SIG-M5 (cell line): Measurements from ENCODE around the gene TMEM86A.

Source experiments
- DNase-seq: peaks from one replicate; lab custom pipeline; 2025; lab: John Stamatoyannopoulos, UW

TMEM86A gene

DNA sequence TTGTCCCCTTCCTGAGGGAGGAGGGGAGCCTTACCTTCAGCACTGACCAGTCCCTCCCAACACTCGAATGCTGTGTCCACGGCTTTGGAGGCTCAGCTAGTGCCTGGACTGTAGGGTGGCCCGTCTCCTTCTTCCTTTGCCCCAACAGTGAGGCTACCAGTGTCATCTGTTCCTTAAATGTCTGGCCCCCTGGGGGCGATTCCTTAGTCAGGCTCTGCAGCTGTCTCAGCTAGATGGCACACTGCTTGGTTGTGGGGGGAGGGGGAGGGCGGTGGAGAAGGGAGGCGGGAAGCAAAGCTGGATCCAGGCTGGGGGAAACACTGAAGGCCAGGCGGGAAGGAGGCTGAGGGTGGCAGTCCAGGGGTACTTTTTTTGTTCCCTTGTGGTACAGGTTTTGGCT, 27.5 kb downstream of the TMEM86A start, which contains the start of gene IGSF22:
IGSF22 (minus strand) TSS at position 149 of the 400 bp plus-strand sequence. CDS start 1,952 bp downstream, outside the sequence.
- DNase-seq = no peak

DNA sequence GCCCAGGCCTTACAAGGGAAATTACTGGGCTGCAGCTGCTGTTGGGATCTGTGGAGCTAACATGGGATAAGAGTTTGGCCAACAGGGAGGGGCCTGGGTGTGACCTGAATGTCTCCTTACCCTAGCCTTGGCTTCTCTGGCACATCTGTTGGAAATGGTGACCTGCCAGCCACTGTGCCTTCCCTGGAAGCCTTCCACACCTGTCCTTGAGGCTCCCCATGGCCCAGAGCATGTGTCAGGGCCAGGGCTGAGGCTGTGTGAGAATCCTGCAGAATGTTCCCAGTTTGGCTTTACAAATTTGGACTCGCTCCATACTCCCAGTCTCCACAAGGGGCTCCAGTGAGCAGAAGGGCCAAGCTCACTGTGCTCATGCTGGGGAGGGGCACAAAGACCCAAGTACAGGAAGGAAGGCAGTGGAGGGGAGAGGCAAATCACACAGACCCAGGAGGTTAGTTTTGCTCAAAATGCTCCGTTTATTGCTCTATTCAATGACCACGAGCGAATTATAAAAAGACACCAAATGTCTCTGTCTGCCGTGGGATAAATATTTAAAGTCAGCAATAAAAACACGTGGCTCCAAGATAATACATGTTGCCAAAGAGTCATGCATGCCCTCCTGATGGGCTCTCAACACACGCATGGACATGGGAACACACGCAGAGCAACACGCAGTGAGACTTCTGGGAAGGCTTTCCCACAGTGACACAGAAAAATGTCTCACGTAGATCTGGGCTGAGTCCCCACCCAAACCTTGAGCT, 29.1 kb downstream of the TMEM86A start:
- no peak for DNase-seq

DNA sequence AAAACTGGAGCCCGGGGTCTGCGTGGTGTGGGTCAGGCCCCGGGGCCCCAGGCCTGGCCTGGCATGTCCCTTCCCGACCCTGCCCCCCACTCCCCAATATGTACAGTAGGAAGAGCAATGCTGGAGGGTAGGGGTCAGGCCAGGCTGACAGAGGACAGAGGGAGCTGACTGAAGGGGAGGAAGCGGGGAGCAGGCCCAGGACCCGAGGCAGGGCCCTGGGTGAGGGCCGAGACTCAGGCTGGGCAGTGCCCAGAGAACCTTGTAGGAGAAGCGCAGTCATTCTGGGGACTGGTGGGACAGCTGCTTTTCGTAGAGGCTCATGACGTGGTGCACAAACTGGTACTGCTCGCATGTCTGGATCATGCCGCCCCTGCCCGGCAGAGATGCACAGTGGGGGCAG, 30.1 kb downstream of the TMEM86A start:
- DNase-seq = no peak

DNA sequence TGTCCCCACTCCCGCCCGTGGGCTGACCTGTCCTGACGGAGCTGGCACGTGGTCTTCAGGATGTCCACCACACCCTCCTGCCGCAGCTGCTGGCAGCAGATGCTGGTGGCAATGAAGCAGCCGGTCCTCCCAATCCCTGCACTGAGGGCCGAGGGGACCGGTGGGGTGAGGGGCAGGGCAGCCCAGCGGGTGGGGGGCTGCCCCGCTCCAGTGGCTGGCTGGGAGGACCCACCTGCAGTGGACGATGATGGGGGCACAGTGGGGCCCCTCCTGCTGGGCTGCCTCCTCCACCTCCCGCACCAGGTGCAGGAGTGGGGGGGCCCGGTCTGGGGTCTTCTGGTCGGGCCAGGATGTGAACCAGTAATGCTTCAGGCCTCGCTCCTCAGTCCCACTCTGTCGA, 30.8 kb downstream of the TMEM86A start:
- no peak for DNase-seq

DNA sequence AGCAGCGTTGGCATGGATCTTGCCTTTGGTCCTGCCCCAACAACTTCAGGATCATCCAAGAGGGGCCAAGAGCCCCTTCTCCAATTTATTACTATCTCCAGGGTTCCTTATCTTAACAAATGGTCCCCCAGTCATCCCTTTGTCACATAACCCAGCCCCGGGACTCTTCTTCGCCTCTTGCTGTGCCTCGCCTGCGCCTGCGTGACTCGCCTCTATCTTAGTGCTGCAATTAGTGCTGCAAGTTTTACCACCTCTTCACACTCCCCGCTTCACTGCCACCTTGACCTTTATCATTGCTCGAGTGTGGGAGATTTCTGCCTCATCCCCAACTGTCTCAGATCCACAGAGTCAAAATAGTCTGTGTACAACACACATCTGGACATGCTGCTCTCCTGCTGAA, 31.4 kb downstream of the TMEM86A start:
- DNase-seq = no peak

DNA sequence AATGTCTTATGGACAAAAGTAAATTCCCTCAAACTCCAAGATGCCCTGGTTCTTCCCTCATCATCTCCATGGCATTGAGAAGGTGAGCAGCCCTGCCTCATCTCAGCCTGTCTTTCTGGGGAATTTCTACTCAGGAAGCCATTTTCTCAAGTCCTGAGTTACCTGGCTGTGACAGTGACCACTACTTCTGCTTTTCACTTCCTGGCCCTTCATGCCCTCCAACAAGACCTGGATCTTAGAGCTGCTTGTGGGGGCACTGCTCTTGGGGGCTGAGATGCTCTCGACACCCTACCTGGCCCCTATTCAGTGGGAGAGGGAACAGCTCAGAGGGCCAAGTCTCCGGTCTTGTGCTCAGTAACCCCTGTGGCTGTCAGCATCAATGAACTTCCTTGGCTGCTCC, 32.9 kb downstream of the TMEM86A start:
- no peak for DNase-seq

DNA sequence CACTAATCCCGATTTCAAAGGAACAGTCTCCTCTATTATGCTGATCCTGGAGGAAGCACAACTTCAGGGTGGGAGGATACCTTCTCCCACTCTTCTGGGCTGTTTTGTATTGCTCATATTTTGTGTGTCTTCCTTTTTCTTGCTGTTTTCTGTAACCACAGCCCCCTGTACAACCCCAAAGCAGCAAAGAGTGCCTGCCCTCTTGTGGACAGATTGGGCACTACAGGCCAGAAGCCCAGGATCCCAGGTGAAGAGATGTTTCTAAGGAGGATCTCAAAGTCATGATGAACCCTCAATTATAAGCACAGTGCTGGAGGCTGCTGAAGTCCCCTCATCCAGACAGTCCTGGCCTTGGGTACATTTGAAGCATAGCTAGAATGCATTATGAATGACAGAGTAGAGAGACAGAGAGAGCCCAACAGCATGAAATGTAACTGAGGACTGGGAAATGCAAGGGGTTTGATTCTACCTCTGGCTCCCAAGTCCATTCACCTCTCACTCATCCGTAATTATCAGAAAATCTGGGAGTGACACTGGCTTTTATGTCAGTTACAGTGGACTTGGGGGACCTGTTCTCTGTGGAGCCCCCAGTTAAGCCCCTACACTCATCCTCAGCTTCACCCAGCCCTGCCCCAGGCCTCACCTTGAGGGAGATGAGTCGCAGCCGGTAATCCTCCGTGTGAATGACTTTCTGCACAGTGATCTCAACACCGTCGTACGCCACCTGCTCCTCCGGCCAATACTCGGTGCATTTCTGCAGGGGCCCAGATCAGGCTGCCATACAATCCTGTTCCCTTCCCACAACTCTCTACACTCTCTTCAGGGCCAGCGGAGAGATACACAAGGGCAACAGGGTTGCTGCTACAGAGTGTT, 33.6 kb downstream of the TMEM86A start:
- no peak for DNase-seq

DNA sequence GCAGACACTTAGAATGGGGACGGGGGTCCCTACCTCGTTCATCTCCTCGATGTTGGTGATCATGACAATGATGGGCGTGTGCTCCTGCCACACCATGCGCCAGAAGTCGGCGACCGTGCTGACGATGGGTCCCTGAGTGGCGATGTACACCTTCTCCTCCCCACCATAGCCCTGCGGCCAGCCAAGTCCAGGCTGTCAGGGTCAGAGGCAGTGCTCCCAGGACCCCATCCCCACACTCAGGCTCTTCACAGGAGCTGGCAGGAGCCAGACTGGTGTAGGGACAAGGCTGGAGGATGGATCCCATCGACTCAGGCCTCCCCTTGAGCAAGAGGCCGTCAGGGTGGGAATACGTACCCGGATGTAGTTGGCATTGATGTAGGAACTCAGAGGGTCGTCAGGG, 34.6 kb downstream of the TMEM86A start:
- no peak for DNase-seq

DNA sequence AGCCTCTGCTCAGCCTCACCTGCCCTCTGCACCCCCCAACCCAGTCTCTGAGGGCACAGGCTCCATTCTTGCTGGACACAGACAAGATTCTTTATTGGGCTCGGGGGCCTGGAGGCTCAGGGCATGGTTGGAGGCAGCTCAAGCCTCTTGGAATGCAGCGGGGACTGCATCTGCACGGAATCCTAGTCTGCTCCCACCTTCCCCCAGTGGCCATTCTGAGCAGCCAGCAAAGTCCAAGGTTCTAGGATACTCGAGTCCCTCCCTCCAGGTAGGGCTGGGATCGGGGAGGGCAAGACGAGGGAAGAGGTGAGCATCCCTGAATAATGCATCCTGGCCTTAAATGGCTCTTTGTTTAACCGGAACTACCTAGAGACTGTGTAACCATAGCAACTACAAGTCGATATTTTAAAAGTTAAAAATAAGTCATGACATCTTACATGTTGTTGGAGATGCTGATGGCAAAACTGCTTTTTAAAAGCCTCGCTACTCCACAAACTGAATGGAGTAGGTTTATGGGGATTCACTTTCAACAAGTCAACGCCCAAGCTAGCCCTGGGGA, 38.1 kb downstream of the TMEM86A start:
- DNase-seq = no peak

DNA sequence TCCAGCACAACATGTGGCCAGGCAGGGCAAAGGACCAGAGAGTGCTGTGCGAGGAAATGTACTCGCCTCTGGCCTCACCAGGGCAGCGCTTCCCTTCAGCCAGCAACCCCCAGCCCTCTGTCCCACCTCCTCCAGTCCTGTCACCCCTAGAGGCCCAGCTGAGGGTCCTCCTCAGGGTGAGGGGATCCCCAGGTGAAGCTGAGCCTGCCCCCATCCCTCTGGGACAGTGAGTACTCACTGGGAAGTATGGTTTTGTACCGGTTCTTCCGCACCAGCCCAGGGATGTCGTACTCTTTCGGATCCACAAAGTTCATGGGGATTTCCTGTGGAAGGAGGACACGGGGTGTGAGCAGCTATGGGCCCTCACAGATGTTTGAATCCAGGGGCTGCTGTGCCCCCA, 39.1 kb downstream of the TMEM86A start:
- DNase-seq = no peak

DNA sequence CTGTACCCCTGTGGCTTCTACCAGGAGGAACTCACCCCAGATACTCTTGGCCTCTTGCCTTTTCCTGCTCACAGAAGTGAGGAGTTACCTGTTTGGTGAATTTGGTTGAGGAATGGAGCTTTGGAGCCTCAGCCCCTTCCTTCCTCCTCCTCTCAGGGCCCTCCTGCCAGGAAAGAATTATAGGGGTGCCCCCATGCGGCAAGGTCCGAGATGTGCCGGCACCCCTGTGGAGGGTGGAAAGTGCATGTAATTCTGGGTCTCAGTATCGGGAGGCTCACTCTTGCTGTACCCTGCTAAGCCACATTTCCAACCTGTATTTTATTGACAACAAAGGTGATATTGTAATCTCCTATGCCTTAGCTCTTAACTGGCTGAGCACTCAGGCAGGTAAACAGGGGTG, 41.1 kb downstream of the TMEM86A start:
- DNase-seq = no peak

DNA sequence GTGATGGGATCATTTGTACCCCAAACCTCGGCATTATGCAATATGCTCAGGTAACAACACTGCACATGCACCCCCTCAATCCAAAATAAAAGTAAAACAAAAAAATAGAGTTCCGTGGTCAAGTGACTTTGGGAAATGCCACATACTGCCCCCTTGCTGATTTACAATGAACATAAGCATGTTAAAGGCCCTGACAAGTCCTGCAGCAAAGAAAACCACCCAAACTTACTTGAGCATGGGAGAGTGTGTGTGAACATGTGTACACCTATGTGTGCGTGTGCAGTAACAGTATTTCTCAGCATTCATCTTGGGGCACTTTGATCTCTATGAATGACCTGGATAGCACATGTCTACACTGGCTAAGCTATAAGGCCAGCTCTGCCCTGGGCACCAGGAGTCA, 43.2 kb downstream of the TMEM86A start:
- no peak for DNase-seq

DNA sequence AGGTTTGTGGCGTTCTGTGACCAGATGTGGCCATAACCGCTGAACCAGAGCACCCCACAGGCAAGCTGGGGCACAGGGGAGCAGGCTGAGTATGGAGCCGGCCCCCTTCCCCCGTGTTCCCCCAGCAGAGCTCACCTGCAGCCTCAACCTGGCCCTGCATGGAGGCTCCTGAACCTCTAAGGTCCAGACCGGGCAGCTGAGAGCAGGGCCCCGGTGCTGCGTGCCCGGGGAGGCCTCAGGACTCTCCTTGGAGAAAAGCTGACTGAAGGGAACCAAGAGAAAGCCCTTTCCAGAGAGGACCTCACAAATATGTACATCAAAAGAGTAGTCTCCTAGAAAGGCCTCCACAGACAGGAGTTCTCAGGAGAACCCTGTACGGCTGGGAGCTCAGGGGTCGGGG, 44.8 kb downstream of the TMEM86A start:
- DNase-seq = no peak

DNA sequence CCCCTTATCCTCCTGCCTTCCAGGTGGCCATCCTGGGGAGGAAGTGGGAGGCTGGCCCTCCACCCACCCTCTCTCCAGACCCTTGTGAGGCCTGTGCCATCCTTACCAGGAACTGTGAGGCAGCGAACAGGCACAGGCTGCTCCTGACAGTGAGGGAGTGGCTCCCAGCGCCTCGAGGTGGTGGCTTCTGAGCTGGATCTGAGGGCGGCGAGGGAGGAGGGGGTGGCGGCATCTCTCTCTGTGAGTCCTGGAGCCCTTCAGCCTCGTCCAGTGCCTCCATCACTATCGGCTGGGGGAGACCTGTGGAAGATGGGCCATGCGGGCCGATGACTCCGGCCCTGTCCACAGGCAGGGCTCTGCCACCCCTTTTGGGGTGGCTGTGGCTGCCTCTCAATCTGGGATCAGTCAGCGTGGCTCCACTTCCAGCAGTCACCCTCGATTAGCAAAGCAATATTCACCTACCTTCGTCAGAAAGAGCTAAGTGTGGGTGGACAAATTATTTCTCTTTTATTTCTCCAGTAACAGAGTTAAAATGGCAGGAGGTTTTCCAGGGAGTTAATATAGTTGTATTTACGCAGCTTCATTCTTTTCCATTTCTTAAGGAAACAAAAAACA, 45.4 kb downstream of the TMEM86A start:
- DNase-seq = no peak

DNA sequence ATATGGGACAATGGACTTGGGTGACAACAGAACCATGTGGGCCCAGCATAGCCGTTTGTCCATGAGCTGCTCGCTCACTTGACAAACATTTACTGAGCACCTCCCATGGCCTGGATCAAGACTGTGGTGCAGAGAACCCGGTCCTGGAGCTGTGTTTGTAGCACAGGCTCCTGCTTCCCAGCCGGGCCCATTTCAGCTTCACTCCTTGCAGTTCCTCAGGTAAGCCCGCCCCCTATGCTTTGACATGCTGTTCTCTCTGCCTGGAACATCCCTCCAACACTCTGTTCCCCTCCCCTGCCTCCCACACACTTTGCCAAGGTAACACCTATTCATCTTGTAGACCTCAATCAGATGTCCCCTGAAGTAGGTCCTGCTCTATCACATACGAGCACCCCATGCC, 46.7 kb downstream of the TMEM86A start:
- DNase-seq = no peak

DNA sequence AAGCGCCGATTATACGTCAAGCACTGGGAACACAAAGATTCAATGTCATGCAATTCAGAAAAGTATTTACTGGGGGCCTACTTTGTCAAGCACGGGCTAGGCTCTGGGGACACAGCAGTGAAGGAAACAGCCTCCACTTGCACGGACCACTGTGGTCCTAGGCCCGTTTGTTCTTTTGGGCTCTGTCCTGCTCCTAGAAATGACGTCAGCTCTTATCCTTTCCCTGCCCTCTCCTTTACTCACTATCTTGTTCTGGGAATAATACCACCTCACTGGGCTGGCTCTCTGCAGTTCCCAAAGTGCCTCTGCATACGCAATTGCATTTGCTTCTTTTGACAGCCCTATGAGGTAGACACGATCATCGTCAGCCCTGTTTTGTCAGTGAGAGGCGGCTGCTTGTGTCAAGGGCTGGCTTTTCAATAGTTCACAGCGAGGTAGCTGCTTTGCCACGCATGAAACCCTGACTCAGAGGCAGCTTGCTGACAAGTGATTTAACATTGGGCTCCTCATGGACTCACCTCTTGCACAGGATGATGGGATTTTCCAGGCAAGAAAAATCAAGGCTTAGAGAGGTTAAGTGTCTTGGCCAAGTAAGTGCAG, 50.3 kb downstream of the TMEM86A start:
- no peak for DNase-seq

DNA sequence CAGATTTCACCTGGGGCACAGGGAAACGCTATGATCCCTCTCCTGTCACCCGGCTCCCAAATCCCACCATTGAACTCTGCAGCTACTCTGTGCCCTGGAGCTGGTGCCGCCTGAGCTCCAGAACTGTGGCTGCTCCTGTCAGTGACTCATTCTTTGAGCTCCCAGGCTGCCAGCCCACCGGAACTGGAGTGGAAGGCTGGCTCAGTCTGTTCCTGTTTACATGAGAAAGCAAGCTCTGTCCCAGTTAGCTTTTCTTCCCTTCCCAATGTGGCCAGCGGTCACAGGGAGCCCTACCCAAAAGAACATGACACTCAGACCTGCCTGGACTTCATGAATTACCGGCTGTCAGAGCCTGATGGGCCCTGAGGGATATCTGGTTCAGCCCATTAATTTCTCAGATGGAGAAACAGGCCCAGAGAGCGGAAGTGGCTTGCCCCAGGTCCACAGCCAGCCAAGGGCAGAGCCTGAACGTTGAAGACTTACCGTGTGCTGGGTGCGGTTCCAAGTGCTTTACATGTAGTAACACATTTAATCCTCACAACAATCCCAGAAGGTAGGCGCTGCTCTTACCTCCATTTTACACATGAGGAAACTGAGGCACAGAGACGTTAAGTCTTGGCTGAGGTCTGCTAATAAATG, 51.2 kb downstream of the TMEM86A start:
- DNase-seq = no peak

DNA sequence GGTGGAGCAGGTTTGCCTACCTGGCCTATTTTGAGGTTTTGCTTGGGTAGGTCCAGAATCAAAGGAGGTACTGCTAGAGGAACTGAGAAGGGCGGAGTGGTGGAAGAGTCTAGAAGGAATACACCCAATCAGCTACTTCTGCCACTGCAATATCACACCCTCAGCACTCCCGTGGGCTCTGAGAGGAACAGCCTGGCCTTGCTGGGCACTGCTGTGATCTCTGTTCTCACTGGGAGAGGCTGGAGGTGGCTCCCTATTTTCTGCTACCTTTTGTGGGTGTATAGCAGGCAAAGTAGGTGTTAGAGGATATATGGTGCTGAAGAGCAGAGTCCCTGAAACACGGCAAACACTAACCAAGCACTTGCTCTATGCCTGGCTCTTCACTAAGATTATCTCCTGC, 52.4 kb downstream of the TMEM86A start:
- no peak for DNase-seq

DNA sequence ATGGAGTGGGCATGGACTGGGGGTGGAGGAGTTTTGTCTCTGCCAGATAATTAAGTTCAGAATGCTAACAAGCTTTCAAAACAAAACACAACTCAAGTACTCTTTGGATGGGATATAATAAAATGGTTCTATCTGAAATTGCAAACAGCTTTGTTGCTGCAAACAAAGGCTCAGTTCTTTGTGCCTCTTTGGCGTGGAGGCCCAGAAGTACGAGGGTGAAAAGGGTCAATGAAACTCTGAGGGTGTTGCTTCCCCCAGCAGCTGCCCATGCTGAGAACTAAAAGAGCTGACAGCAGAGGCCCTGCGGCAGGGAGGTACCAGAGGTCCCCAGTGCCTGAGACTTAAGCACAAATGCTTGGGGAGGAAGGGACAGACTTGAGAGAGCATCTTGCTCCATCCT, 53.9 kb downstream of the TMEM86A start:
- DNase-seq = no peak

DNA sequence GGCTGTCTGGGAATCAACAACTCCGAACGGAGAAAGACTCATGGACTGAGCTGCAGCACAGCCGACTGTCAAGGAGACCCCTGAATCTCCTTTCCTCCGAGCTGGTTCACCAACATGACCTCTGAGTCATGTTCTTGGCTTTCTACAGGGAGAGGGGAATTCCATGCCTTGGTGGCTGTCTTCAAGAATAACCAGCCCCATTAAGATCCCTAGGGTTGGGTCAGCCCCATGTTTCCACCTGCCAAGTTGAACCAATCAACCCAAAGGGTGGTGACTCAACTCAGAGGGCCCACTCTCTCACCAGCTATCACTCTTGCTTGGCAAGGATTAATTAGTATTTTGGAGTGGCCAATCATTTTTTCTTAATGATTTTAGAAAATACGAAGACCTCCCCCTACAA, 55.7 kb downstream of the TMEM86A start:
- DNase-seq = no peak
